DND-41 (cell line): ENCODE measurements around the gene RAD52.

Experiments used
- CTCF ChIP-seq: IDR thresholded peaks from 2 replicates; pipeline ENCODE4 v1.5.1; 2012; ENCODE audit warnings: borderline replicate concordance, low read length, moderate library complexity, mild to moderate bottlenecking; ENCODE audit not compliant: poor library complexity, severe bottlenecking; ENCODE audit errors: extremely low read depth
- EZH2 ChIP-seq: IDR thresholded peaks from 3 replicates; pipeline ENCODE4 v1.6.1; 2012; ENCODE audit warnings: borderline replicate concordance, low read depth, mild to moderate bottlenecking, moderate library complexity, low read length, inconsistent platforms; ENCODE audit not compliant: severe bottlenecking

DNA sequence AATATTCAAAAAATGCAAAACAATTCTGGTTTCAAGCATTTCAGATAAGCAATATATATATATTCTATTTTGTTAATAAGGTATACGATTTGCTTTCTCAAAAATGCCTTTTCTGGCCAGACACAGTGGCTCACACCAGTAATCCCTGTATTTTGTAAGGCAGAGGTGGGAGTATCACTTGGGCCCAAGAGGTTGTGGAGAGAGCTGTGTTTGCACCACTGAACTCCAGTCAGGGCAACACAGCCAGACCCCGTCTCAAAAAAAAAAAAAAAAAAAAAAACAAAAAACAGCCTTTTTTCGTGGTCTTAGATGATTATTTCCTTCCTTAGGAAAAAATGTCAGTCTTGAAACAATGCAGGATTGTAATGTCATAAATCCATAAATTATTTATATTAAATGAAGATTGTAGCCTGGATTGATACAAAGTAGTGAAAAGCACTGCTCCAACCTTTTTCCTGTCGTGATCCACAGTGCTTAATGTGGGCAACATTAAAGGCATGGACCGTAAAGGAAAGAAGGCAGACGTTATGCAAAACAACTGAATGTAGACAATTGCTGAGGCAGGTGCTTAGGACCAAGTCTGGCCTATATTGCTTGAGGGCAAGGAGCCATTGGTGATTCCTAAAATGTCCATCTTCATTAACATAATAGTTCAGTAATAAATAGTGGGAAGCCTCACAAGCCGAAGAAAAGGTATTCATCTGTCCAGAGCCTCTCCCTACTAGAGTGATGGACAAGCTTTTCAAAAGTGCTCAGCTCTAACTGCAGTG lies 36.8 kb downstream of the RAD52 start:
- TF ChIP-seq CTCF (no peak), EZH2 (no peak)
